ENCODE measurements around the gene C5AR2. TPM values are rescaled to one million over a fixed set of nuclear protein-coding genes. Genes with fewer than 3 reads are reported as not detected.

C5AR2 gene
- total RNA-seq, 2 experiments from 2014 or later, result 0.06 to 0.19 TPM

Other genes starting within 250 kb of the C5AR2 start
- 10 to 100 TPM; 39.4 to 43.7 TPM for gene ZC3H4, start 218.4 kb upstream of the C5AR2 start, total RNA-seq
- 10 to 100 TPM; 29.6 to 30.9 TPM for gene SAE1, start 201.3 kb upstream of the C5AR2 start, total RNA-seq
- 10 to 100 TPM; 39.8 to 42.1 TPM for gene BBC3, start 101.0 kb upstream of the C5AR2 start, total RNA-seq
- gene CCDC9, start 75.7 kb upstream of the C5AR2 start, total RNA-seq, result 10 to 100 TPM; 68.5 to 74.3 TPM
- 10 to 100 TPM; 16.9 to 19.3 TPM for gene INAFM1, start 57.3 kb upstream of the C5AR2 start, total RNA-seq
- gene C5AR1, start 22.3 kb upstream of the C5AR2 start, total RNA-seq, result 1 to 10 TPM; 4.4 to 5.8 TPM
- gene DHX34, start 17.1 kb downstream of the C5AR2 start, total RNA-seq, result 1 to 10 TPM; 6.8 to 8.2 TPM
- gene MEIS3, start 87.4 kb downstream of the C5AR2 start, total RNA-seq, result under 1 TPM in 1 of 2 experiments, not detected in 1; 0.47 TPM
- not detected for gene SLC8A2, start 139.7 kb downstream of the C5AR2 start, total RNA-seq
- 1 to 10 TPM; 3.6 to 4.5 TPM for gene KPTN, start 152.0 kb downstream of the C5AR2 start, total RNA-seq
- gene NAPA, start 182.9 kb downstream of the C5AR2 start, total RNA-seq, result 100 to 1,000 TPM; 135 to 145 TPM
- gene ZNF541, start 241.0 kb downstream of the C5AR2 start, total RNA-seq, result under 1 TPM; 0.81 to 0.88 TPM

All from CD4-positive, alpha-beta T cell (primary cell).